HepG2 (cell line): Measurements from ENCODE around the gene LATS2. TPM values are rescaled to one million over a fixed set of nuclear protein-coding genes. Genes with fewer than 3 reads are reported as not detected.
A peak's percentile ranks its signal among the peaks of the same experiment; 100 is the strongest.

Source experiments
- ATAC-seq: fragments of 200-7000 bp; cut with Tn5 transposase; 3 replicates; pipeline ENCODE4 v1.9.1; 2020; ENCODE audit warnings: mild to moderate bottlenecking, moderate library complexity
- BruUV-seq: library from RNA; stranded (reverse); fragments of 400-500 nt; replicated peaks from 2 replicates; lab custom pipeline; 2021; lab: Mats Ljungman, UMichigan
- CTCF ChIA-PET: fragments of 300-600 bp; formaldehyde crosslinking; extraction: SDS; loops from one replicate; lab custom pipeline; 2021; ENCODE audit warnings: low total read pairs, inconsistent platforms, low intra/inter-chr PET ratio; lab: Yijun Ruan, JAX
- POLR2A ChIA-PET: fragments of 350-600 bp; sonication (Branson Sonifier 250); formaldehyde crosslinking; loops from one replicate; lab custom pipeline; 2020; ENCODE audit warnings: antibody characterized with exemption, inconsistent platforms; lab: Yijun Ruan, JAX
- DNase-seq: peaks from one replicate; pipeline ENCODE4 v3.0.0-alpha.2; 2015; ENCODE audit warnings: low spot score
- FAIRE-seq: peaks from 3 replicates; lab custom pipeline; 2011; peaks lifted over from hg19 to GRCh38; lab: Jason Lieb, UNC
- H2AFZ ChIP-seq: one replicate; pipeline ENCODE4 v1.6.1; 2011; ENCODE audit warnings: low read length, inconsistent platforms
- H3K27ac ChIP-seq: fragments of 300-600 bp; 3 replicates; pipeline ENCODE4 v1.8.0; 2011; ENCODE audit warnings: mixed run types, mild to moderate bottlenecking, mixed read lengths, low read length, inconsistent platforms; ENCODE audit not compliant: insufficient read depth; ENCODE audit errors: extremely low read length
- H3K27me3 ChIP-seq, 2 experiments: fragments of 200-600 bp in 1 of 2; 2 replicates in 1 of 2; 3 replicates in 1 of 2; pipeline versions ENCODE4 v1.6.0 to v1.8.0; 2011; ENCODE audit warnings: low read length in 2 of 2, mild to moderate bottlenecking in 2 of 2, moderate library complexity in 2 of 2, inconsistent platforms in 1 of 2; ENCODE audit not compliant: insufficient read depth in 2 of 2, control insufficient read depth in 1 of 2
- H3K36me3 ChIP-seq, 2 experiments: fragments of 200-600 bp in 1 of 2; replicated peaks in 1 of 2; 2 replicates in 1 of 2; 3 replicates in 1 of 2; pipeline versions ENCODE4 v1.5.1 to v1.8.0; 2011; ENCODE audit warnings: low read length in 2 of 2, inconsistent platforms in 1 of 2; ENCODE audit not compliant: insufficient read depth in 2 of 2, control insufficient read depth in 1 of 2
- H3K4me1 ChIP-seq: 2 replicates; pipeline ENCODE4 v1.5.1; 2012; ENCODE audit warnings: low read length, inconsistent platforms; ENCODE audit not compliant: insufficient read depth
- H3K4me2 ChIP-seq: 2 replicates; pipeline ENCODE4 v1.6.0; 2011; ENCODE audit warnings: low read depth, low read length, inconsistent platforms
- H3K4me3 ChIP-seq, 3 experiments: fragments of 200-600 bp in 1 of 3; sonication (generic), shearing (Covaris generic) in 1 of 3; replicated peaks in 1 of 3; 2 replicates each; pipeline ENCODE4 v1.5.1; 2011 to 2016; ENCODE audit warnings: low read length in 3 of 3, inconsistent platforms in 2 of 3, low read depth in 2 of 3, mild to moderate bottlenecking in 2 of 3, control low read depth in 1 of 3, mixed read lengths in 1 of 3; ENCODE audit not compliant: insufficient read depth in 1 of 3
- H3K79me2 ChIP-seq: one replicate; pipeline ENCODE4 v1.6.1; 2011; ENCODE audit warnings: low read length, inconsistent platforms; ENCODE audit not compliant: insufficient read depth
- H3K9ac ChIP-seq: 2 replicates; pipeline ENCODE4 v1.6.0; 2011; ENCODE audit warnings: mild to moderate bottlenecking, low read depth, low read length, inconsistent platforms; ENCODE audit not compliant: insufficient read depth
- H3K9me3 ChIP-seq: 2 replicates; pipeline ENCODE4 v1.5.1; 2012; ENCODE audit warnings: mild to moderate bottlenecking, low read length
- H4K20me1 ChIP-seq: 2 replicates; pipeline ENCODE4 v1.6.0; 2011; ENCODE audit warnings: inconsistent platforms, mild to moderate bottlenecking, low read length, moderate library complexity; ENCODE audit not compliant: insufficient read depth
- ATF5 ChIP-seq: sonication (generic); formaldehyde crosslinking; IDR thresholded peaks from 2 replicates; pipeline ENCODE4 v1.4.0; 2020; ENCODE audit warnings: mild to moderate bottlenecking, low read depth, missing genetic modification reagents
- BRF2 ChIP-seq: sonication (generic); formaldehyde crosslinking; IDR thresholded peaks from 2 replicates; pipeline ENCODE4 v1.8.1; 2022; ENCODE audit warnings: mild to moderate bottlenecking, missing genetic modification reagents
- CEBPB ChIP-seq: IDR thresholded peaks from 2 replicates; pipeline ENCODE4 v1.6.1; 2011; ENCODE audit warnings: low read depth, low read length, improper control_type of control experiment, borderline replicate concordance
- CEBPG ChIP-seq: IDR thresholded peaks from 2 replicates; pipeline ENCODE4 v1.6.1; 2016
- CENPT ChIP-seq: sonication (generic); formaldehyde crosslinking; IDR thresholded peaks from 2 replicates; pipeline ENCODE4 v1.8.0; 2022; ENCODE audit warnings: low read depth, mild to moderate bottlenecking, moderate library complexity, missing genetic modification reagents
- DNMT3B ChIP-seq: conservative IDR thresholded peaks from 2 replicates; pipeline ENCODE4 v1.6.1; 2016; ENCODE audit warnings: missing biosample characterization, control low read depth
- FOXK1 ChIP-seq: sonication (generic); formaldehyde crosslinking; IDR thresholded peaks from 2 replicates; pipeline ENCODE4 v1.4.0; 2020; ENCODE audit warnings: low read depth, missing genetic modification reagents, borderline replicate concordance
- HNF1B ChIP-seq: sonication (generic); formaldehyde crosslinking; IDR thresholded peaks from 2 replicates; pipeline ENCODE4 v1.5.1; 2020; ENCODE audit warnings: mild to moderate bottlenecking, moderate library complexity, missing genetic modification reagents
- MEIS2 ChIP-seq: sonication (generic); formaldehyde crosslinking; IDR thresholded peaks from 2 replicates; pipeline ENCODE4 v1.9.0; 2021; ENCODE audit warnings: mild to moderate bottlenecking, missing genetic modification reagents
- MIER2 ChIP-seq: IDR thresholded peaks from 2 replicates; pipeline ENCODE4 v1.6.1; 2016; ENCODE audit warnings: missing biosample characterization, missing genetic modification reagents
- NR3C1 ChIP-seq: sonication (generic); formaldehyde crosslinking; IDR thresholded peaks from 2 replicates; pipeline ENCODE4 v1.4.0; 2020; ENCODE audit warnings: missing genetic modification reagents
- PHF20 ChIP-seq: sonication (generic); formaldehyde crosslinking; IDR thresholded peaks from 2 replicates; pipeline ENCODE4 v1.5.0; 2020; ENCODE audit warnings: mild to moderate bottlenecking, missing genetic modification reagents
- SMYD3 ChIP-seq: sonication (generic); formaldehyde crosslinking; IDR thresholded peaks from 2 replicates; pipeline ENCODE4 v1.8.1; 2023; ENCODE audit warnings: mild to moderate bottlenecking, missing genetic modification reagents
- SSRP1 ChIP-seq: IDR thresholded peaks from 2 replicates; pipeline ENCODE4 v1.6.1; 2016; ENCODE audit warnings: control low read depth
- ZBED4 ChIP-seq: sonication (generic); formaldehyde crosslinking; IDR thresholded peaks from 2 replicates; pipeline ENCODE4 v1.4.0; 2020; ENCODE audit warnings: missing genetic modification reagents, borderline replicate concordance
- ZSCAN9 ChIP-seq: IDR thresholded peaks from 2 replicates; pipeline ENCODE4 v1.6.1; 2016; ENCODE audit warnings: borderline replicate concordance
- ZZZ3 ChIP-seq: sonication (generic); formaldehyde crosslinking; IDR thresholded peaks from 2 replicates; pipeline ENCODE4 v1.4.0; 2020; ENCODE audit warnings: missing genetic modification reagents, mild to moderate bottlenecking, borderline replicate concordance
- WGBS: methylation state at CpG from one replicate; pipeline ENCODE4 v1.1.6; 2017; ENCODE audit warnings: low lambda C conversion rate; 5-methylcytosine and 5-hydroxymethylcytosine counted together
- in situ Hi-C: cut with HindIII; loops from 2 replicates; pipeline ENCODE4 v1.10.0; 2017; ENCODE audit warnings: low pct_unique_long_range_greater_than_20kb; ENCODE audit not compliant: extremely low pct_ligation_motif_present
- intact Hi-C: fragments of 100-400 bp; cut with micrococcal nuclease; formaldehyde crosslinking; loops from one replicate; pipeline ENCODE4 v1.10.0; 2022; ENCODE audit not compliant: unreplicated experiment
- polyA plus RNA-seq, 8 experiments: library from polyadenylated mRNA; depleted of rRNA in 3 of 8; stranded (reverse) in 7 of 8; unstranded in 1 of 8; fragments of >200 nt; fragmentation: Illumina TruSeq in 4 of 8; extraction: Trizol in 4 of 8; gene quantifications; 2 replicates each; pipeline versions ENCODE4 v1.2.1 to v1.2.3, GENCODE V29; 2011 to 2016; ENCODE audit warnings: low read depth in 4 of 8, missing spikeins in 1 of 8, mixed read lengths in 1 of 8; ENCODE audit not compliant: insufficient read depth in 1 of 8
- total RNA-seq, 5 experiments: library from RNA; depleted of rRNA; stranded (reverse); fragments of >200 nt; fragmentation: Illumina TruSeq; extraction: Trizol; gene quantifications; 2 replicates each; pipeline ENCODE4 v1.2.3, GENCODE V29; 2016; ENCODE audit warnings: low read depth in 1 of 5

Gene LATS2
- total and polyA plus RNA-seq, 2 of the 13 experiments (the other 11 are each of a cell fraction or from before 2014, with no cell fraction given), result 7.3 to 8.5 TPM

GRCh38 chr13:21047591-21048282 lies 13.6 kb downstream of the LATS2 start (continued):
- no peak for TF ChIP-seq ZBED4 (CRISPR knock-in tag)
- no peak for TF ChIP-seq DNMT3B (CRISPR knock-in tag)
- TF ChIP-seq CEBPB, result peak; percentile 86
- peak; percentile 61 for TF ChIP-seq CEBPG (CRISPR knock-in tag)

- peaks cover 90% of the 10 kb centered on the region for H3K79me2 ChIP-seq
- H4K20me1 ChIP-seq, result peaks cover 56% of the 10 kb centered on the region
- DNase-seq, result no peak
- H3K4me2 ChIP-seq, result no peak overlapping the region
- ChIA-PET POLR2A (no interaction called here), CTCF (no interaction called here)
- no peak overlapping the region for H3K4me3 ChIP-seq
- H3K27ac ChIP-seq, result no peak overlapping the region
- 97% methylated on average over 9 of the region's 9 CpGs for WGBS
- intact Hi-C loops (no loop called here), in situ Hi-C loops (no loop called here)
- H2AFZ ChIP-seq, result no peak overlapping the region
- ATAC-seq, result no peak
- H3K36me3 ChIP-seq, result peaks cover 14 to 59% of the 10 kb centered on the region in 2 experiments
- no TSS peak for BruUV-seq
- no peaks in the 10 kb centered on the region for H3K27me3 ChIP-seq
- H3K9ac ChIP-seq, result no peak overlapping the region
- no peaks in the 10 kb centered on the region for H3K9me3 ChIP-seq
- FAIRE-seq, result no peak
- H3K4me1 ChIP-seq, result peaks cover 40% of the 10 kb centered on the region
- TF ChIP-seq CENPT (CRISPR knock-in tag) (no peak), ZSCAN9 (no peak), SMYD3 (CRISPR knock-in tag) (no peak), BRF2 (CRISPR knock-in tag) (no peak), ZZZ3 (CRISPR knock-in tag) (no peak), SSRP1 (no peak), MEIS2 (CRISPR knock-in tag) (no peak), NR3C1 (CRISPR knock-in tag) (no peak), HNF1B (CRISPR knock-in tag) (no peak), ATF5 (CRISPR knock-in tag) (no peak), FOXK1 (CRISPR knock-in tag) (no peak), MIER2 (CRISPR knock-in tag) (no peak), PHF20 (CRISPR knock-in tag) (no peak)
Observed at GRCh38 chr13:21047087-21047486, 14.3 kb downstream of the LATS2 start.
